Panc1 (cell line): ENCODE data around the gene BLOC1S6. TPM values are rescaled to one million over a fixed set of nuclear protein-coding genes. Genes with fewer than 3 reads are reported as not detected.

Source experiments
- ATAC-seq: fragments of 200-7000 bp; cut with Tn5 transposase; 2 replicates; pipeline ENCODE4 v1.9.1; 2020; ENCODE audit warnings: mild to moderate bottlenecking, moderate library complexity
- BruUV-seq: library from RNA; stranded (reverse); fragments of 400-500 nt; replicated peaks from 2 replicates; lab custom pipeline; 2021; lab: Mats Ljungman, UMichigan
- CTCF ChIA-PET: fragments of 300-600 bp; sonication (Branson Sonifier 250); formaldehyde crosslinking; loops from one replicate; lab custom pipeline; 2022; ENCODE audit warnings: antibody characterized with exemption; lab: Charles Lee
- POLR2A ChIA-PET: fragments of 300-600 bp; sonication (Branson Sonifier 250); formaldehyde crosslinking; loops from one replicate; lab custom pipeline; 2022; ENCODE audit warnings: antibody characterized with exemption; lab: Charles Lee
- DNase-seq: peaks from one replicate; pipeline ENCODE4 v3.0.0-alpha.2; 2010; ENCODE audit warnings: low read depth, low spot score
- H3K27ac ChIP-seq: 2 replicates; pipeline ENCODE4 v1.5.1; 2011; ENCODE audit warnings: mild to moderate bottlenecking, low read length, inconsistent platforms
- H3K27me3 ChIP-seq: fragments of 200-500 bp; sonication (Bioruptor generic); 2 replicates; pipeline ENCODE4 v1.6.0; 2014; ENCODE audit warnings: low read length, inconsistent platforms; ENCODE audit not compliant: control insufficient read depth, insufficient read depth
- H3K36me3 ChIP-seq: fragments of 200-500 bp; sonication (Bioruptor generic); 2 replicates; pipeline ENCODE4 v1.5.1; 2014; ENCODE audit warnings: inconsistent platforms, mild to moderate bottlenecking, low read length, moderate library complexity; ENCODE audit not compliant: control insufficient read depth, insufficient read depth
- H3K4me1 ChIP-seq: 2 replicates; pipeline ENCODE4 v1.5.1; 2011; ENCODE audit warnings: inconsistent platforms, mild to moderate bottlenecking, low read length, moderate library complexity; ENCODE audit not compliant: control insufficient read depth, insufficient read depth
- H3K4me3 ChIP-seq, 2 experiments: 2 replicates each; pipeline ENCODE4 v1.5.1; 2011 to 2012; ENCODE audit warnings: low read depth in 2 of 2, low read length in 2 of 2, mild to moderate bottlenecking in 2 of 2, inconsistent platforms in 1 of 2, moderate library complexity in 1 of 2
- H3K9me3 ChIP-seq: fragments of 200-500 bp; sonication (Bioruptor generic); 2 replicates; pipeline ENCODE4 v1.5.1; 2014; ENCODE audit warnings: low read depth, mild to moderate bottlenecking, inconsistent platforms, low read length, moderate library complexity; ENCODE audit not compliant: control insufficient read depth, insufficient read depth
- CTCF ChIP-seq: fragments of 450-650 bp; IDR thresholded peaks from 2 replicates; pipeline ENCODE4 v1.5.1; 2017; ENCODE audit warnings: mild to moderate bottlenecking
- POLR2AphosphoS5 ChIP-seq: IDR thresholded peaks from 2 replicates; pipeline ENCODE4 v1.6.1; 2012; ENCODE audit warnings: mild to moderate bottlenecking, low read depth, low read length, moderate library complexity
- REST ChIP-seq, 2 experiments: IDR thresholded peaks; 2 replicates each; pipeline ENCODE4 v1.6.1; 2011 to 2012; ENCODE audit warnings: low read depth in 2 of 2, control low read depth in 1 of 2, low read length in 1 of 2, mild to moderate bottlenecking in 1 of 2, moderate library complexity in 1 of 2; ENCODE audit not compliant: insufficient read depth in 1 of 2
- SIN3A ChIP-seq: IDR thresholded peaks from 2 replicates; pipeline ENCODE4 v1.6.1; 2012; ENCODE audit warnings: low read depth, mild to moderate bottlenecking, low read length, moderate library complexity, borderline replicate concordance; ENCODE audit not compliant: insufficient read depth
- TCF7L2 ChIP-seq: IDR thresholded peaks from 2 replicates; pipeline ENCODE4 v1.6.1; 2011; ENCODE audit warnings: mild to moderate bottlenecking, low read depth, low read length, inconsistent platforms
- in situ Hi-C: cut with HindIII; loops from 2 replicates; pipeline ENCODE4 v1.10.0; 2016; ENCODE audit warnings: low sequenced_read_pairs, low pct_unique_long_range_greater_than_20kb
- intact Hi-C: fragments of 100-400 bp; cut with micrococcal nuclease; formaldehyde crosslinking; loops from one replicate; pipeline ENCODE4 v1.10.0; 2022; ENCODE audit not compliant: unreplicated experiment
- total RNA-seq: library from RNA; stranded (reverse); gene quantifications from one replicate; pipeline ENCODE4 v1.2.1, GENCODE V29; 2021; ENCODE audit not compliant: unreplicated experiment

BLOC1S6 gene
- total RNA-seq, 1 experiment from 2014 or later = 52.0 TPM

- Histone ChIP-seq H3K4me3 (no peak overlapping the region), H3K4me1 (no peaks in the 10 kb centered on the region), H3K27ac (no peak overlapping the region), H3K9me3 (no peaks in the 10 kb centered on the region), H3K27me3 (no peaks in the 10 kb centered on the region), H3K36me3 (no peaks in the 10 kb centered on the region)
- ChIA-PET CTCF (no interaction called here), POLR2A (no interaction called here)
- DNase-seq (no peak), ATAC-seq (no peak)
- TF ChIP-seq POLR2AphosphoS5 = no peak
- TF ChIP-seq CTCF = no peak
- TF ChIP-seq TCF7L2 = no peak
- TF ChIP-seq REST (IDR thresholded peaks at IDR 0.05; ENCODE audit: insufficient read depth in 1 of 2, low read depth in 2 of 2, low read length in 1 of 2) = no peak
- no peak for TF ChIP-seq SIN3A
- no TSS peak for BruUV-seq
- intact Hi-C loops (no loop called here), in situ Hi-C loops (no loop called here)
These were observed 19.2 kb downstream of the BLOC1S6 start for GRCh38 chr15:45606413-45606812.

GRCh38 chr15:45606841-45607240 lies 19.7 kb downstream of the BLOC1S6 start:
- BruUV-seq = TSS peak; percentile 53
- CTCF ChIA-PET = no interaction called here

More at GRCh38 chr15:45606841-45607240, 19.7 kb downstream of the BLOC1S6 start:
- POLR2A ChIA-PET = no interaction called here
- TF ChIP-seq POLR2AphosphoS5 (no peak), SIN3A (no peak), REST (IDR thresholded peaks at IDR 0.05; ENCODE audit: insufficient read depth in 1 of 2, low read depth in 2 of 2, low read length in 1 of 2) (no peak), TCF7L2 (no peak), CTCF (no peak)
- no peak for ATAC-seq
- Histone ChIP-seq H3K9me3 (no peaks in the 10 kb centered on the region), H3K36me3 (no peaks in the 10 kb centered on the region), H3K4me1 (no peaks in the 10 kb centered on the region), H3K27me3 (no peaks in the 10 kb centered on the region), H3K4me3 (no peak overlapping the region), H3K27ac (no peak overlapping the region)
- intact Hi-C loops = no loop called here
- in situ Hi-C loops = no loop called here
- DNase-seq = no peak
